ENCODE measurements around the gene SPINK14.
A peak's percentile ranks its signal among the peaks of the same experiment; 100 is the strongest.

SPINK14 gene

GRCh38 chr5:148186248-148187003 is 18.1 kb downstream of the SPINK14 start:
- H3K4me3 ChIP-seq (ENCODE audit: low read depth, low read length) = no peak overlapping the region
- peak; percentile 20 for DNase-seq (ENCODE audit: low read depth)

DNA sequence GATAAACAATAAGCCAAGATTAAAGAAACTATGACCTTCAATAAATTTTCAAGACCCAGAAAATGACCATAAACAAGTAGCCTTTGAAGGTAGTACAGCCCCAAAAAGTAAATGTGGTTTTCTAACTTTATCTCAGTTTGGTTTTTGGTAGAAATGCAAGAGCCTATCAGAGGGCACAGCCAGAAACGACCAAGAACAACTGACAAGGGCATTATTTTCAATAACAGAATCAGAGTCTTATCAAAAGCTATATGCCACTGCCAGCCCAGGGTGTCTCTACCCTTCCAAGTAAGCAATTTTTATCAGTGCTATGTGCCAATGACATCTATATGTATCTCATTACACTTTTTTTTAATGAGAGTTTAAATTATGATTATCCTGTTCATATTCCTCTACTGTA is 22.7 kb downstream of the SPINK14 start:
- H3K4me3 ChIP-seq (ENCODE audit: low read depth, low read length) = no peak overlapping the region
- DNase-seq (ENCODE audit: low read depth) = no peak

DNA sequence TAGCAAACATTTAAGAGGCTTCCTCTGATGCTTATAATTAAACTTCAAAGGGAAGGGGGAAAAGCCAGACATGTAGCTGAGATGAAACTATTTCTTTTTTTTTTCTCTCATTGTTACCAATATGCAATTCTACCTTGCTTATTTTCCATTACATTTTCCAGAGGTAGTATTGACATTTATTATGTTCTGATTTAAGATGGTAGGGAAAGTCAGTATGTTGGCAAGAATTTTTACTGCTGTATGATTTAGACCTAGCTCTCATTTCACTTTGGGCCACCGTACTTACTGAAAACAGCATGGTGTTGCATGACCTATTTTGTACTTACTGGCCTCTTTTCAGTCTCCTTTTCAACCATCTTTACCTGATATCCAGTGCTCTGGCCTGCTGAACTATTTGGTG is 24.9 kb downstream of the SPINK14 start:
- DNase-seq (ENCODE audit: low read depth) = no peak
- H3K4me3 ChIP-seq (ENCODE audit: low read depth, low read length) = no peak overlapping the region

GRCh38 chr5:148201151-148201550 is 32.8 kb downstream of the SPINK14 start:
- H3K4me3 ChIP-seq (ENCODE audit: low read depth, low read length) = no peak overlapping the region
- no peak for DNase-seq (ENCODE audit: low read depth)

DNA sequence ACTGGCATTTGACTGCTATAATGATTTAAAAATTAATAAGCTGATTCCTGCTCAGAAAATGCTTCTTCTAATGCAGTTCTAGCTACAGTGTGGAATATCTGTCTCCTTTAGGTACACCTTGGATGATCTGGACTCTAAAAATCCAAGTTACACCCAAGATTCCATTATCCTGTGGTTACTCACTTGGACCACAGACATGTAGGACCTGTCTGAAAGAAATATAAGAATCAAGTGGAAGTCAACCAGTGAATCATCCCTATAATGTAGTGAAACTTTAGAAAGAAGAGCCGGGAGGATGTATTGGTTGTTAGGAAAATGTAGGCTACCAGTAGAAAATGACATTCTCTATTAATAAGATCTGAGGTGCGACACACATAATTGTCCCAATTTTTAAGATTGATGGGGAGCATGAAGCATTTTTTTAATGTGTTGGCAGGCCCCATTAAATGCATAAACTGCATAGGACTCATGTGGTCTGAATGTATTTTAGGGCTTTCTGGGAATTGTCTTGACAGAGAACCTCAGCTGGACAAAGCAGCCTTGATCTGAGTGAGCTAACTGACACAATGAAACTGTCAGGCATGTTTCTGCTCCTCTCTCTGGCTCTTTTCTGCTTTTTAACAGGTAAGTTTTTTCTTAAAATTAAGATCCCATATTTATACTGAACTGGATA is 34.3 kb downstream of the SPINK14 start, which contains the start of gene SPINK6:
SPINK6 (plus strand) TSS at position 512 of the 673 bp plus-strand sequence; CDS start at position 567, 55 bp downstream.
- H3K4me3 ChIP-seq (ENCODE audit: low read depth, low read length) = no peak within 1 kb of the TSS
- DNase-seq (ENCODE audit: low read depth) = no peak

DNA sequence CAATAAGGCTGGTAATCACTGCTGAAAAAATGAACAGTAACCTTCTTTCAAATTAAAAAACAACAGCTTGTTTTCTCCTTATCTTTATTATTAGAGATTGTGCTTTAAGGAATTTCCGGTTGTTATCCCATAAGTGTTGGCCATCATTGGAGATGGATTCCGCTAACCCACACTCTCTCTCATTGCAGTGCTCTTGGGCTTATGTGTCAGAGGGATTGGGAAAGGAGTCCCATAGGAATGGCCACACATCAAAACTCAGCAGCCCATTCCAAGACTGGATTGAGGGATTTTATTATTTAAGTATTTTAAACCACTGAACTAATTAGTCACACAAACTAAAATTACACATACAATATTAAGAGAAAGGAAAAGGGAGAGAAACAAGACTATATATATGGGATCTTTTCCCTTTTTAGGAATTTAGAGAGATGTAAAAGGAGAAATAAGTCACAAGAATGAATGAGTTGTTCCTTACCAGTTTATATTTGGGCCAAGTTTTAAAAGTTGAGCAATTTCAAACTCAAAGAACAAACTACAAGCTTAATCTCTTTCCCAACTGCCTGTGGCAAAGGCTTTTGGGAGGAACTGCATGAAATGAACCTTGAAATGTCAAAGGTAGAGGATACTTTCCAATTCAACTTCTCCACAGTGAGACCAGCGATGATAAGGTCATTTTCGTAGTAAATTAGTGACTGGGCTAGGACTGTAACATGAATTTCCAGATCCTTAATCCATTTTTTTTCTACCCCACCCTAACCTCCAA is 36.9 kb downstream of the SPINK14 start:
- no peak overlapping the region for H3K4me3 ChIP-seq (ENCODE audit: low read depth, low read length)
- DNase-seq (ENCODE audit: low read depth) = no peak

- no peak for DNase-seq (ENCODE audit: low read depth)
- no peak overlapping the region for H3K4me3 ChIP-seq (ENCODE audit: low read depth, low read length)
Measured at GRCh38 chr5:148205865-148206264, 37.5 kb downstream of the SPINK14 start.

DNA sequence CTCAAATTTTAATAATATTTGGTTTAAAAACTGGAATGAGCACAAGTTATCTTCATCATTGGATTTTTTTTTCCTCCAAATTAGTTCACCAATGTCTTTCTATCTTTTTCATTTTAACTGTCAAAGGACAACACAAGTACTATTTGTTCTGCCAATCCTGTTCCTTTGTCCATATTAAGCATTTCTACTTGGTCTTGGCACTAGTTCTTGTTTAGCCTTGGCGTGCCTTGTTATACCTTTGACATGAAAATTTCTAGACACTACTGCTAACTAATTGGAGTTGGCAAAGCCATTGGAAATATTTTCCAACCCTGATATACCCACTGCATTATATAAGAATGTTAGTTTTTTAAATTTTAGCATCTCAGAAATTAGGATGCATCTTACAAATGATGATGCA is 38.3 kb downstream of the SPINK14 start:
- no peak for DNase-seq (ENCODE audit: low read depth)
- H3K4me3 ChIP-seq (ENCODE audit: low read depth, low read length) = no peak overlapping the region

GRCh38 chr5:148208226-148208625 is 39.9 kb downstream of the SPINK14 start:
- no peak overlapping the region for H3K4me3 ChIP-seq (ENCODE audit: low read depth, low read length)
- DNase-seq (ENCODE audit: low read depth) = no peak

DNA sequence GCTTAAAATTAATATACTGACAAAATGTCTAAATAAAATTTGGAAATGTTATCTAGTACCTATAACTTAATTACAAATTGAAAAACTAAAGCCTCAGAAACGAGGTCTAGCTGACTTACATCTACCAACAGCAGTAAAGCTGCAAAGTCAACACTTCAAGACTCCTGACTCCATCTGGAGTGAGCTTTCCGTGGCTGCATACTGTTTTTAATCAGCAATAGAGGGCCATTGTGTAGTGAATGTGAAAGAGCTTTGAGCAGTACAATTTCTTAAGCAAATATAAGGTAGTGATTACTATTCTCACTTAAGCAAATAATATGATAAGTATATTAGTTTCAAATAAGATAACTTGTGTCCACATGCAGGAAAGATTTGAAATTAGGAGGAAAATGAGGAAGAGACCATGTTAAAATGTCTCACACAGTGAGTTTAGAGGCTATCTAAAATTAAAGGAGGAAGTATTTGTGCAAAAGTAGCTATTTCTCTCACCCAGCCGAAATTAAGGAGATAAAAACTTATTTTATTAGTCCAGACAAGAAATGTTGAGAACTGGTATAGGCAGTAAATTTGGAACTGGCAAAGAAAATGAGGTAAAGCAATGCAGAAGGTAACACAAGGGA is 40.9 kb downstream of the SPINK14 start:
- H3K4me3 ChIP-seq (ENCODE audit: low read depth, low read length) = no peak overlapping the region
- DNase-seq (ENCODE audit: low read depth) = no peak

DNA sequence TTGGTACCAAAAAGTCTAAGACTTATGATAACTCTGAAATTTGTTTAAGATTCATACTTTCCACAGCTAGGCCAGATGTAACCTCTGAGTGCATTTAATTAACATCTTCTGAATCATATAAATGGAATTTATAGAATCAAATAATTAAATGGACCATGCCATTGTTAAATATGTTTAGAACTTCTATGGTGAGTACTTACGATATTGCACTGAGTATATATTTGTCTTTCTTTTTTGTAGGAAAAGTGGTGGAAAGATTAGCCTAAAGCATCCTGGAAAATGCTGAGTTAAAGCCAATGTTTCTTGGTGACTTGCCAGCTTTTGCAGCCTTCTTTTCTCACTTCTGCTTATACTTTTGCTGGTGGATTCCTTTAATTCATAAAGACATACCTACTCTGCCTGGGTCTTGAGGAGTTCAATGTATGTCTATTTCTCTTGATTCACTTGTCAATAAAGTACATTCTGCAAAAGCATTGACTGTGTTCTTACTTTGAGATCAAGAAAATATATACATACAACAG is 46.4 kb downstream of the SPINK14 start:
- no peak for DNase-seq (ENCODE audit: low read depth)
- H3K4me3 ChIP-seq (ENCODE audit: low read depth, low read length) = no peak overlapping the region

DNA sequence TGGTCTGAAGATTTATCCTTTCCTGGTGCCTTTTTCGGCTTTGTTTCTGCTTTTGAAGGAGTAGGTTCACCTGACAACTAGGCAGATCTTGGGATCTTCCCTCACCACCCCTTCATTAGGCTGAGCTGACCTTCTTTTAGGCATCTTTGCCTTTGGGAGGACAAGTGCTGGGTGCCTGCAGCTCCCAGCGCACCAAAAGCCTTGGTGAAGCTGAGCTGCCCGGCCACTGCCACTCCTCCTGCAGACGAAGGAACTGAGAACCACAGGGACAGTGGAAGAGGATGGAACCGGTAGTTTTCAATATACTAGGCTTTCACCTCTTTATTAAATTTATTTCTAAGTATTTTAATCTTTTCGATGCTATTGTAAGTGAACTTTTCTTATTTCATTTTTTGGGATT is 53.2 kb downstream of the SPINK14 start:
- no peak overlapping the region for H3K4me3 ChIP-seq (ENCODE audit: low read depth, low read length)
- no peak for DNase-seq (ENCODE audit: low read depth)

DNA sequence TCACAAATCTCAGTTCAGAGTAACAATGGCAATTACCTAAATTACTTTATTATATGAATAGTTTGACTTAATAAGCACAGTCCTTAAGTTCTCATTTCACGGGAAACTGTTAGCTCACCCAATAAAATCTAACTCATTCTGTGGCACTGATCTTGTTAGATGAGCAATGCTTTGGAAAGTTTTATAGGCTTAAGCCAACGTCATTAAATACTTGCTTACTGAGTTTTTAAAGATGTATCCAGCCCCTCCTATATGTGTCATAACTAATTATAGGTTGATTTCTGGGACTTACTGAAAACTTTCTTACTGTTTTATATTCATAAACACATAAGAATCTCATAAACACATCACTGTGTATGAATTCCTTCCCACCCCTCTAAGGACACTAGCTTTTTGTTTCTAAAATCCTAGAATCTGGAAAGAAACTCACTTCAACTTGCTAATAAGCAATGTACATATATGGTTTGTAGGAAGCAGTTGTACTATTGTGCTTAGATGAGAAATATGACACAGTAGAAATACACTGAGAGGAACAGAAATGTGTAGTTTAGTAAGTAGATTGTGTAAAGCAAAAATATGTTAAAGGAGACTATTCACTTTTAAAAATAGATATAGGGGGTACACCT is 55.9 kb downstream of the SPINK14 start:
- no peak overlapping the region for H3K4me3 ChIP-seq (ENCODE audit: low read depth, low read length)
- DNase-seq (ENCODE audit: low read depth) = no peak
